ENCODE results near the gene EIF2AK3. TPM values are rescaled to one million over a fixed set of nuclear protein-coding genes. Genes with fewer than 3 reads are reported as not detected.

EIF2AK3 gene
- polyA plus RNA-seq, 1 donor (not counting 4 experiments of a cell fraction or from before 2014, with no cell fraction given) = 10.9 TPM

DNA sequence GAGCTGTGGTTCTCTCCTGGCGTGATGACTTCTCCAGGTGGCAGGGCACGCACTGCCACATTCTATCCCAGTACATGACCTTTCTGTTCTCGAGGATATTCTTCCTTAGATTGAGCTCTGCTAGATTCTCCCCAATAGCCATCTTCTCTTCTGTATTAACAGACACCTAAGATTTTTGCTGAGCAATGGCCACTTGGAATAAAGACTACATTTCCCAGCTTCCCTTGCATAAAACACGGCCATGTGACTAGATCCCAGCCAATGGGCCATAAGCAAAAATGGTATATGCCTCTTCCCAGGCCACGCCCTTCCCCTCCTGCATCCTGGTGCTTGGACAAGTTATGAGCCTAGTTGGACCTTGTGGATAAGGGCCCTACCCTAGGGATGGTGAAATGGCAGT is 82.1 kb downstream of the EIF2AK3 start:
- Histone ChIP-seq H3K9ac (ENCODE audit: control insufficient read depth, extremely low read depth, insufficient read depth, low read length) (no peak overlapping the region), H4K20me1 (ENCODE audit: control insufficient read depth, extremely low read depth, insufficient read depth, low read length) (no peaks in the 10 kb centered on the region), H3K27me3 (ENCODE audit: control insufficient read depth, extremely low read depth, insufficient read depth, low read length) (peaks cover 10% of the 10 kb centered on the region), H3K4me2 (ENCODE audit: control insufficient read depth, extremely low read depth, insufficient read depth, low read depth, low read length) (no peak overlapping the region), H3K9me3 (ENCODE audit: control insufficient read depth, low read depth, low read length) (no peaks in the 10 kb centered on the region), H2AFZ (ENCODE audit: control insufficient read depth, low read length) (no peak overlapping the region), H3K4me3 (ENCODE audit: control insufficient read depth in 2 of 3, extremely low read depth in 1 of 3, insufficient read depth in 2 of 3, low read depth in 1 of 3, low read length in 3 of 3) (no peak overlapping the region), H3K79me2 (ENCODE audit: control insufficient read depth, insufficient read depth, low read length) (no peaks in the 10 kb centered on the region), H3K9me1 (ENCODE audit: control insufficient read depth, extremely low read depth, insufficient read depth, low read length) (no peaks in the 10 kb centered on the region), H3K27ac (ENCODE audit: control insufficient read depth, insufficient read depth, low read length) (no peak overlapping the region), H3K36me3 (ENCODE audit: control insufficient read depth in 2 of 2, extremely low read depth in 1 of 2, insufficient read depth in 2 of 2, low read length in 2 of 2) (no peaks in the 10 kb centered on the region), H3K4me1 (ENCODE audit: control insufficient read depth, extremely low read depth, insufficient read depth, low read length) (peaks cover 6% of the 10 kb centered on the region)
- TF ChIP-seq, protein P1, sequence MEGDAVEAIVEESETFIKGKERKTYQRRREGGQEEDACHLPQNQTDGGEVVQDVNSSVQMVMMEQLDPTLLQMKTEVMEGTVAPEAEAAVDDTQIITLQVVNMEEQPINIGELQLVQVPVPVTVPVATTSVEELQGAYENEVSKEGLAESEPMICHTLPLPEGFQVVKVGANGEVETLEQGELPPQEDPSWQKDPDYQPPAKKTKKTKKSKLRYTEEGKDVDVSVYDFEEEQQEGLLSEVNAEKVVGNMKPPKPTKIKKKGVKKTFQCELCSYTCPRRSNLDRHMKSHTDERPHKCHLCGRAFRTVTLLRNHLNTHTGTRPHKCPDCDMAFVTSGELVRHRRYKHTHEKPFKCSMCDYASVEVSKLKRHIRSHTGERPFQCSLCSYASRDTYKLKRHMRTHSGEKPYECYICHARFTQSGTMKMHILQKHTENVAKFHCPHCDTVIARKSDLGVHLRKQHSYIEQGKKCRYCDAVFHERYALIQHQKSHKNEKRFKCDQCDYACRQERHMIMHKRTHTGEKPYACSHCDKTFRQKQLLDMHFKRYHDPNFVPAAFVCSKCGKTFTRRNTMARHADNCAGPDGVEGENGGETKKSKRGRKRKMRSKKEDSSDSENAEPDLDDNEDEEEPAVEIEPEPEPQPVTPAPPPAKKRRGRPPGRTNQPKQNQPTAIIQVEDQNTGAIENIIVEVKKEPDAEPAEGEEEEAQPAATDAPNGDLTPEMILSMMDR (optimal IDR thresholded peaks at IDR 0.05 in 1 of 3, IDR thresholded peaks at IDR 0.05 in 1 of 3, conservative IDR thresholded peaks at IDR 0.05 in 1 of 3; ENCODE audit: extremely low read depth in 1 of 3, insufficient read depth in 2 of 3, low read length in 3 of 3) = no peak
- no peak for TF ChIP-seq EZH2 (IDR thresholded peaks at IDR 0.05; ENCODE audit: low read length)
- FAIRE-seq (no peak), DNase-seq (ENCODE audit: low read depth, low spot score) (no peak)
- dilution Hi-C loops (cut with MboI; ENCODE audit: extremely low pct_ligation_motif_present, low sequenced_read_pairs) = no loop called here

DNA sequence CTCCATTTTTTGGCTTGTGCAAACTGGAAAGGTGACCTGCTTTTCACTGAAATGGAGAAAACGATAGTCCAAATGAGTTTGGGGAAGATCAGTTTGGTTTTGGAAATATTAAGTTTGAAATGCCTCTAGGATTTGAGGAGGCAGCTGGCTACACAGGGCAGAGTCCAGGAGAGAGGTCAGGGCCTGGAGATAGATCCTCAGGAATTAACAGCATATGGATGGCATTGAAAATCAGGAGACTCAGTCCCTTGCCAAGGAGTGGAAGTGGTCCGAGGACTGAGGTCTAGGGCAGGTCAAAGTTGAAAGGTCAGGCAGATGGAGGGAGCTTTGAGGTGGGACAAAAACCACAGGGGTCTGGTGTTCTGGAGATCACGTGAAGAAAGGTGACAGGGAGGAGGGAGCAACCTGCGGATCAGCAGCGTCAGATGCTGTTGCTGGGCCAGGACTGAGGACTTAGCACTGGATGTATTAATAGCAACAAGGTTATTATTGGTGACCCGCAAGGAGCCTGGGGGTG is 83.7 kb downstream of the EIF2AK3 start:
- no peaks in the 10 kb centered on the region for H4K20me1 ChIP-seq (ENCODE audit: control insufficient read depth, extremely low read depth, insufficient read depth, low read length)
- no peaks in the 10 kb centered on the region for H3K9me1 ChIP-seq (ENCODE audit: control insufficient read depth, extremely low read depth, insufficient read depth, low read length)
- TF ChIP-seq, protein P1 (optimal IDR thresholded peaks at IDR 0.05 in 1 of 3, IDR thresholded peaks at IDR 0.05 in 1 of 3, conservative IDR thresholded peaks at IDR 0.05 in 1 of 3; ENCODE audit: extremely low read depth in 1 of 3, insufficient read depth in 2 of 3, low read length in 3 of 3) = no peak
- TF ChIP-seq EZH2 (IDR thresholded peaks at IDR 0.05; ENCODE audit: low read length) = no peak
- peaks cover 4% of the 10 kb centered on the region for H3K4me1 ChIP-seq (ENCODE audit: control insufficient read depth, extremely low read depth, insufficient read depth, low read length)
- H3K27me3 ChIP-seq (ENCODE audit: control insufficient read depth, extremely low read depth, insufficient read depth, low read length) = no peaks in the 10 kb centered on the region
- no peak overlapping the region for H3K4me3 ChIP-seq (ENCODE audit: control insufficient read depth in 2 of 3, extremely low read depth in 1 of 3, insufficient read depth in 2 of 3, low read depth in 1 of 3, low read length in 3 of 3)
- H3K9me3 ChIP-seq (ENCODE audit: control insufficient read depth, low read depth, low read length) = no peaks in the 10 kb centered on the region
- no peak overlapping the region for H3K9ac ChIP-seq (ENCODE audit: control insufficient read depth, extremely low read depth, insufficient read depth, low read length)
- dilution Hi-C loops (cut with MboI; ENCODE audit: extremely low pct_ligation_motif_present, low sequenced_read_pairs) = no loop called here
- FAIRE-seq = no peak
- H3K36me3 ChIP-seq (ENCODE audit: control insufficient read depth in 2 of 2, extremely low read depth in 1 of 2, insufficient read depth in 2 of 2, low read length in 2 of 2) = no peaks in the 10 kb centered on the region
- no peak overlapping the region for H3K4me2 ChIP-seq (ENCODE audit: control insufficient read depth, extremely low read depth, insufficient read depth, low read depth, low read length)
- DNase-seq (ENCODE audit: low read depth, low spot score) = no peak
- no peak overlapping the region for H3K27ac ChIP-seq (ENCODE audit: control insufficient read depth, insufficient read depth, low read length)
- H3K79me2 ChIP-seq (ENCODE audit: control insufficient read depth, insufficient read depth, low read length) = no peaks in the 10 kb centered on the region
- no peak overlapping the region for H2AFZ ChIP-seq (ENCODE audit: control insufficient read depth, low read length)
